H1 (cell line): Measurements from ENCODE around the gene TMEM255B. TPM values are rescaled to one million over a fixed set of nuclear protein-coding genes. Genes with fewer than 3 reads are reported as not detected.

Experiments
- BCL11A ChIP-seq, 2 experiments: IDR thresholded peaks; one replicate each; pipeline ENCODE4 v1.6.1; 2011; ENCODE audit warnings: low read depth in 2 of 2, low read length in 2 of 2, mild to moderate bottlenecking in 2 of 2
- BRCA1 ChIP-seq: IDR thresholded peaks from 2 replicates; pipeline ENCODE4 v1.6.1; 2012; ENCODE audit warnings: low read depth, low read length, improper control_type of control experiment
- CEBPB ChIP-seq: IDR thresholded peaks from 2 replicates; pipeline ENCODE4 v1.6.1; 2012; ENCODE audit warnings: low read depth, low read length
- CHD2 ChIP-seq: IDR thresholded peaks from 2 replicates; pipeline ENCODE4 v1.6.1; 2012; ENCODE audit warnings: low read length, improper control_type of control experiment
- CHD7 ChIP-seq: fragments of 300-600 bp; sonication (generic); IDR thresholded peaks from 2 replicates; pipeline ENCODE4 v1.7.1; 2012; ENCODE audit warnings: low read length, moderate library complexity, mild to moderate bottlenecking, inconsistent platforms; ENCODE audit not compliant: insufficient replicate concordance
- RNF2 ChIP-seq: fragments of 200-900, 300-1000 bp; sonication (generic); IDR thresholded peaks from 2 replicates; pipeline ENCODE4 v1.7.1; 2016; ENCODE audit warnings: borderline replicate concordance, low read depth, mild to moderate bottlenecking, antibody characterized with exemption, low read length; ENCODE audit not compliant: poor library complexity, severe bottlenecking; ENCODE audit errors: missing control alignments
- SP4 ChIP-seq: IDR thresholded peaks from 2 replicates; pipeline ENCODE4 v1.6.1; 2012; ENCODE audit warnings: low read length, inconsistent platforms
- TBP ChIP-seq: IDR thresholded peaks from 2 replicates; pipeline ENCODE4 v1.6.1; 2011; ENCODE audit warnings: low read depth, low read length, improper control_type of control experiment
- USF2 ChIP-seq: IDR thresholded peaks from 2 replicates; pipeline ENCODE4 v1.6.1; 2011; ENCODE audit warnings: low read length, improper control_type of control experiment
- polyA plus RNA-seq, 7 experiments: library from polyadenylated mRNA; depleted of rRNA in 3 of 7; stranded (reverse) in 5 of 7; unstranded in 2 of 7; fragments of >200 nt in 5 of 7; fragments of 200-250 nt in 2 of 7; gene quantifications; 1 replicate in 5 of 7; 2 replicates in 1 of 7; 4 replicates in 1 of 7; pipeline versions ENCODE4 v1.2.1 to v1.2.3, GENCODE V29; 2011 to 2013; ENCODE audit warnings: missing spikeins in 2 of 7, mixed read lengths in 2 of 7
- total RNA-seq: library from RNA; stranded (reverse); fragmentation: NEBNext Ultra II Directional; extraction: Animal tissue kit (Norgen Biotek cat#: 25700); gene quantifications from 2 replicates; pipeline ENCODE4 v1.2.1, GENCODE V29; 2021

The TMEM255B gene
- total and polyA plus RNA-seq, 2 of the 8 experiments (the other 6 are each of a cell fraction or from before 2014, with no cell fraction given), result 3.4 to 4.4 TPM

- TF ChIP-seq CHD7, result no peak
- no peak for TF ChIP-seq SP4
- no peak for TF ChIP-seq BRCA1
- no peak for TF ChIP-seq CHD2
- no peak for TF ChIP-seq BCL11A (IDR thresholded peaks at IDR 0.05; ENCODE audit: low read depth in 2 of 2, low read length in 2 of 2)
- TF ChIP-seq CEBPB, result no peak
- no peak for TF ChIP-seq USF2
- no peak for TF ChIP-seq TBP
- TF ChIP-seq RNF2, result no peak
Measured at GRCh38 chr13:113753171-113753570, 5.9 kb upstream of the TMEM255B start (continued).
